A549 (cell line): ENCODE measurements around the gene OR6B1. TPM values are rescaled to one million over a fixed set of nuclear protein-coding genes. Genes with fewer than 3 reads are reported as not detected.

Experiments used
- ATAC-seq, 2 experiments: fragments of 200-7000 bp in 1 of 2; fragments of >200 bp in 1 of 2; cut with Nextera tagmentation in 1 of 2; cut with Tn5 transposase in 1 of 2; 3 replicates each; pipeline versions ENCODE4 v1.8.0 to v1.9.1; 2018 to 2020; ENCODE audit warnings: mild to moderate bottlenecking in 1 of 2, moderate library complexity in 1 of 2
- CTCF ChIA-PET: fragments of 300-600 bp; sonication (Branson Sonifier 250); formaldehyde crosslinking; extraction: SDS; loops from one replicate; lab custom pipeline; 2021; ENCODE audit warnings: antibody characterized with exemption, inconsistent platforms; lab: Yijun Ruan, JAX
- POLR2A ChIA-PET: fragments of 350-600 bp; formaldehyde crosslinking; extraction: SDS; loops from one replicate; lab custom pipeline; 2021; ENCODE audit warnings: antibody characterized with exemption, inconsistent platforms; lab: Yijun Ruan, JAX
- DNase-seq, 2 experiments: peaks; one replicate each; pipeline versions ENCODE4 v3.0.0 to v3.0.0-alpha.2; 2011 to 2016; ENCODE audit warnings: low read depth in 1 of 2, low spot score in 1 of 2
- FAIRE-seq: peaks from 2 replicates; lab custom pipeline; 2011; peaks lifted over from hg19 to GRCh38; lab: Jason Lieb, UNC
- H3K27ac ChIP-seq, 2 experiments: fragments of >200 bp; sonication (Bioruptor Twin); formaldehyde crosslinking; 3 replicates each; pipeline ENCODE4 v1.5.1; 2016 to 2017
- H3K4me1 ChIP-seq: fragments of >200 bp; sonication (Bioruptor Twin); formaldehyde crosslinking; 3 replicates; pipeline ENCODE4 v1.6.1; 2016
- H3K4me2 ChIP-seq: fragments of >200 bp; sonication (Bioruptor Twin); formaldehyde crosslinking; 3 replicates; pipeline ENCODE4 v1.6.1; 2016
- H3K4me3 ChIP-seq: fragments of >200 bp; sonication (Bioruptor Twin); formaldehyde crosslinking; 3 replicates; pipeline ENCODE4 v1.5.1; 2016
- H3K9me3 ChIP-seq: fragments of >200 bp; sonication (Bioruptor Twin); formaldehyde crosslinking; 3 replicates; pipeline ENCODE4 v1.6.1; 2016
- ATOH8 ChIP-seq: fragments of 250-450 bp; sonication (Bioruptor Pico); IDR thresholded peaks from 2 replicates; pipeline ENCODE4 v1.5.0; 2020; ENCODE audit warnings: low read depth, mild to moderate bottlenecking, moderate library complexity
- BHLHE40 ChIP-seq: IDR thresholded peaks from 2 replicates; pipeline ENCODE4 v1.6.1; 2012; ENCODE audit warnings: low read depth, low read length, inconsistent platforms
- CBX2 ChIP-seq: fragments of 200-600 bp; sonication (generic); IDR thresholded peaks from 2 replicates; pipeline ENCODE4 v1.6.1; 2016; ENCODE audit warnings: low read depth, mild to moderate bottlenecking, borderline replicate concordance
- CEBPB ChIP-seq, 2 experiments: fragments of >200 bp in 1 of 2; sonication (Bioruptor Twin) in 1 of 2; formaldehyde crosslinking in 1 of 2; IDR thresholded peaks; 2 replicates each; pipeline ENCODE4 v1.6.1; 2012 to 2016
- CHD2 ChIP-seq: fragments of 150-350 bp; IDR thresholded peaks from 2 replicates; pipeline ENCODE4 v1.6.1; 2014; ENCODE audit warnings: low read length; ENCODE audit not compliant: partially characterized antibody
- CTCF ChIP-seq: fragments of >200 bp; sonication (Bioruptor Twin); formaldehyde crosslinking; IDR thresholded peaks from 3 replicates; pipeline ENCODE4 v1.5.1; 2016
- EHF ChIP-seq: fragments of 250-450 bp; sonication (Bioruptor Pico); IDR thresholded peaks from 2 replicates; pipeline ENCODE4 v1.5.0; 2020; ENCODE audit warnings: mild to moderate bottlenecking
- ELK1 ChIP-seq: fragments of 150-350 bp; IDR thresholded peaks from 2 replicates; pipeline ENCODE4 v1.6.1; 2014; ENCODE audit warnings: low read depth, mild to moderate bottlenecking, low read length
- JUN ChIP-seq, 2 experiments: fragments of >200 bp; sonication (Bioruptor Twin); formaldehyde crosslinking; IDR thresholded peaks; 2 replicates in 1 of 2; 3 replicates in 1 of 2; pipeline ENCODE4 v1.6.1; 2016 to 2017
- KDM1A ChIP-seq: fragments of 200-600 bp; sonication (generic); IDR thresholded peaks from 2 replicates; pipeline ENCODE4 v1.6.1; 2016; ENCODE audit warnings: low read depth, mild to moderate bottlenecking
- MYC ChIP-seq: IDR thresholded peaks from 2 replicates; pipeline ENCODE4 v1.6.1; 2012; ENCODE audit warnings: mild to moderate bottlenecking, inconsistent platforms, low read length, improper control_type of control experiment, borderline replicate concordance
- PHF8 ChIP-seq: fragments of 200-600 bp; sonication (generic); IDR thresholded peaks from 2 replicates; pipeline ENCODE4 v1.6.1; 2016; ENCODE audit warnings: low read depth, mild to moderate bottlenecking, antibody characterized with exemption, moderate library complexity, borderline replicate concordance
- POLR2A ChIP-seq: IDR thresholded peaks from 2 replicates; pipeline ENCODE4 v1.6.1; 2012; ENCODE audit warnings: mild to moderate bottlenecking, low read length
- REST ChIP-seq: fragments of 200-600 bp; sonication (generic); IDR thresholded peaks from 2 replicates; pipeline ENCODE4 v1.6.1; 2016; ENCODE audit warnings: antibody characterized with exemption, mild to moderate bottlenecking, moderate library complexity
- SREBF2 ChIP-seq: fragments of 450-650 bp; IDR thresholded peaks from 2 replicates; pipeline ENCODE4 v1.6.1; 2014; ENCODE audit warnings: mild to moderate bottlenecking, moderate library complexity
- TP53 ChIP-seq: fragments of 250-450 bp; sonication (Bioruptor Pico); IDR thresholded peaks from 2 replicates; pipeline ENCODE4 v1.5.0; 2021; ENCODE audit warnings: mild to moderate bottlenecking, moderate library complexity
- ZFP36 ChIP-seq: fragments of 450-650 bp; IDR thresholded peaks from 2 replicates; pipeline ENCODE4 v1.6.1; 2014; ENCODE audit warnings: borderline replicate concordance; ENCODE audit not compliant: partially characterized antibody
- WGBS: methylation state at CpG from one replicate; pipeline ENCODE4 v1.1.6; 2017; ENCODE audit errors: missing lambda C conversion rate; 5-methylcytosine and 5-hydroxymethylcytosine counted together
- polyA plus RNA-seq, 4 experiments: library from polyadenylated mRNA; depleted of rRNA in 3 of 4; stranded (reverse); fragments of >200 nt; fragmentation: RNase III in 1 of 4; extraction: RNeasy Plus Mini Kit Qiagen cat#74134 plus additional on column Dnase treatment in 1 of 4; gene quantifications; 2 replicates in 3 of 4; 3 replicates in 1 of 4; pipeline ENCODE4 v1.2.3, GENCODE V29; 2011 to 2017

OR6B1 gene
- polyA plus RNA-seq, 2 of the 4 experiments (the other 2 are of a cell fraction), result not detected

GRCh38 chr7:144023171-144023827 lies 23.2 kb downstream of the OR6B1 start (continued):
- no peak for TF ChIP-seq REST
- TF ChIP-seq CHD2, result no peak
- TF ChIP-seq, all 56 proteins: peak for 0

GRCh38 chr7:144024213-144024612 lies 24.1 kb downstream of the OR6B1 start:
- DNase-seq, result no peak
- 48% methylated on average over 3 of the region's 3 CpGs for WGBS
- no peak for FAIRE-seq
- H3K9me3 ChIP-seq, result no peaks in the 10 kb centered on the region
- H3K4me3 ChIP-seq, result no peak overlapping the region
- ATAC-seq, result 0 out of 6 replicates have a peak, but pooled peaks of 1 of the 2 experiments have one; percentile 11
- no peak overlapping the region for H3K4me2 ChIP-seq
- H3K27ac ChIP-seq, result no peak overlapping the region
- CTCF ChIA-PET, result interaction anchor here (1.1 to 1.2 kb wide), 2 partner anchors 122 to 287 kb away, joined by 5 read pairs; partner anchors contain the start of gene TCAF1
- TF ChIP-seq ZFP36, result no peak
- no peak for TF ChIP-seq KDM1A
- TF ChIP-seq MYC, result no peak
- no peak for TF ChIP-seq ATOH8 (CRISPR knock-in tag)
- no peak for TF ChIP-seq CEBPB (IDR thresholded peaks at IDR 0.05)
- TF ChIP-seq ELK1, result no peak
- TF ChIP-seq PHF8, result no peak
- TF ChIP-seq BHLHE40, result no peak
- TF ChIP-seq JUN (IDR thresholded peaks at IDR 0.05), result no peak
- no peak for TF ChIP-seq CBX2
- no peak for TF ChIP-seq EHF
- TF ChIP-seq CTCF, result no peak
- TF ChIP-seq TP53 (CRISPR knock-in tag), result no peak
- no peak for TF ChIP-seq POLR2A
- no peak for TF ChIP-seq CHD2
- no peak for TF ChIP-seq SREBF2
- POLR2A ChIA-PET, result no interaction called here
- peaks cover 9% of the 10 kb centered on the region; the same call in 2 of the 3 replicates for H3K4me1 ChIP-seq
